H1 (cell line): ENCODE data around the gene PRKAR2B. TPM values are rescaled to one million over a fixed set of nuclear protein-coding genes. Genes with fewer than 3 reads are reported as not detected.
A peak's percentile ranks its signal among the peaks of the same experiment; 100 is the strongest.

Experiments
- CTCF ChIA-PET: fragments of 300-600 bp; sonication (Branson Sonifier 250); formaldehyde crosslinking; loops from one replicate; lab custom pipeline; 2021; ENCODE audit not compliant: partially characterized antibody; lab: Charles Lee
- POLR2A ChIA-PET: fragments of 300-600 bp; sonication (Branson Sonifier 250); formaldehyde crosslinking; loops from one replicate; lab custom pipeline; 2021; ENCODE audit warnings: inconsistent platforms; ENCODE audit not compliant: partially characterized antibody; lab: Charles Lee
- DNase-seq, 2 experiments: peaks; one replicate each; pipeline versions ENCODE4 v3.0.0 to v3.0.0-alpha.2; 2010 to 2022; ENCODE audit warnings: low spot score in 2 of 2, low read depth in 1 of 2, mixed read lengths in 1 of 2
- FAIRE-seq: peaks from 2 replicates; lab custom pipeline; 2011; peaks lifted over from hg19 to GRCh38; lab: Jason Lieb, UNC
- H2AFZ ChIP-seq: 2 replicates; pipeline ENCODE4 v1.8.1; 2012; ENCODE audit warnings: low read length, inconsistent platforms
- H2AK5ac ChIP-seq: 2 replicates; pipeline ENCODE4 v1.6.1; 2013; ENCODE audit warnings: low read depth, low read length
- H2BK120ac ChIP-seq: replicated peaks from 2 replicates; pipeline ENCODE3; 2013; ENCODE audit warnings: low read depth, low read length, inconsistent platforms
- H2BK12ac ChIP-seq: 2 replicates; pipeline ENCODE4 v1.6.1; 2013; ENCODE audit warnings: low read depth, low read length
- H2BK15ac ChIP-seq: 2 replicates; pipeline ENCODE4 v1.6.1; 2013; ENCODE audit warnings: low read length
- H2BK20ac ChIP-seq: 2 replicates; pipeline ENCODE4 v1.6.1; 2013; ENCODE audit warnings: low read length
- H2BK5ac ChIP-seq: 2 replicates; pipeline ENCODE4 v1.6.1; 2013; ENCODE audit warnings: low read depth, low read length
- H3K14ac ChIP-seq: 2 replicates; pipeline ENCODE4 v1.6.1; 2013; ENCODE audit warnings: inconsistent platforms; ENCODE audit not compliant: insufficient read length
- H3K18ac ChIP-seq: 2 replicates; pipeline ENCODE4 v1.6.1; 2013; ENCODE audit warnings: low read length; ENCODE audit errors: extremely low read depth
- H3K23ac ChIP-seq: 2 replicates; pipeline ENCODE4 v1.6.1; 2013; ENCODE audit warnings: inconsistent platforms; ENCODE audit not compliant: insufficient read length
- H3K23me2 ChIP-seq: 2 replicates; pipeline ENCODE4 v1.6.1; 2013; ENCODE audit warnings: low read depth, low read length
- H3K27ac ChIP-seq: 2 replicates; pipeline ENCODE4 v1.6.1; 2011; ENCODE audit warnings: low read depth, low read length, inconsistent platforms
- H3K27me3 ChIP-seq, 4 experiments: replicated peaks in 1 of 4; 1 replicate in 1 of 4; 2 replicates in 3 of 4; pipeline versions ENCODE4 v1.6.1 to v1.8.1; 2011 to 2013; ENCODE audit warnings: low read length in 3 of 4, mild to moderate bottlenecking in 3 of 4, inconsistent platforms in 2 of 4, mixed read lengths in 2 of 4, moderate library complexity in 1 of 4; ENCODE audit not compliant: control insufficient read depth in 3 of 4, insufficient read depth in 3 of 4; ENCODE audit errors: extremely low read depth in 1 of 4
- H3K36me3 ChIP-seq, 4 experiments: 2 replicates each; pipeline versions ENCODE4 v1.6.1 to v1.8.1; 2011 to 2013; ENCODE audit warnings: mild to moderate bottlenecking in 4 of 4, low read length in 3 of 4, moderate library complexity in 2 of 4, control low read depth in 1 of 4, inconsistent platforms in 1 of 4; ENCODE audit not compliant: insufficient read depth in 4 of 4, control insufficient read depth in 2 of 4
- H3K4ac ChIP-seq: replicated peaks from 2 replicates; pipeline ENCODE3; 2013; ENCODE audit warnings: low read length, low read depth, mixed read lengths, inconsistent platforms; ENCODE audit not compliant: insufficient read length
- H3K4me1 ChIP-seq, 4 experiments: replicated peaks in 1 of 4; 1 replicate in 1 of 4; 2 replicates in 3 of 4; pipeline versions ENCODE4 v1.6.1 to v1.8.1; 2011 to 2013; ENCODE audit warnings: low read length in 3 of 4, inconsistent platforms in 2 of 4, mixed read lengths in 1 of 4; ENCODE audit not compliant: insufficient read depth in 4 of 4, control insufficient read depth in 3 of 4
- H3K4me2 ChIP-seq, 2 experiments: 2 replicates each; pipeline versions ENCODE4 v1.6.1 to v1.8.1; 2011 to 2013; ENCODE audit warnings: low read depth in 2 of 2, low read length in 2 of 2, control low read depth in 1 of 2, inconsistent platforms in 1 of 2, mild to moderate bottlenecking in 1 of 2; ENCODE audit not compliant: insufficient read depth in 1 of 2
- H3K4me3 ChIP-seq, 4 experiments: fragments of 200-600, 300-600 bp in 1 of 4; sonication (generic), shearing (Covaris generic), sonication (Bioruptor Twin) in 1 of 4; 2 replicates each; pipeline versions ENCODE4 v1.5.1 to v1.8.1; 2011 to 2016; ENCODE audit warnings: low read length in 4 of 4, low read depth in 3 of 4, control low read depth in 2 of 4, inconsistent platforms in 2 of 4, mild to moderate bottlenecking in 2 of 4, mixed read lengths in 1 of 4, moderate library complexity in 1 of 4; ENCODE audit not compliant: insufficient read depth in 2 of 4; ENCODE audit errors: extremely low read depth in 1 of 4
- H3K56ac ChIP-seq: replicated peaks from 2 replicates; pipeline ENCODE3; 2013; ENCODE audit warnings: low read depth, mild to moderate bottlenecking, mixed read lengths, low read length, inconsistent platforms; ENCODE audit not compliant: insufficient read length
- H3K79me1 ChIP-seq: 2 replicates; pipeline ENCODE4 v1.6.1; 2013; ENCODE audit warnings: low read depth, low read length, control low read depth
- H3K79me2 ChIP-seq, 2 experiments: 2 replicates each; pipeline versions ENCODE4 v1.6.1 to v1.8.1; 2012 to 2013; ENCODE audit warnings: low read length in 2 of 2, mild to moderate bottlenecking in 2 of 2, inconsistent platforms in 1 of 2; ENCODE audit not compliant: insufficient read depth in 2 of 2, control insufficient read depth in 1 of 2
- H3K9ac ChIP-seq, 4 experiments: replicated peaks in 1 of 4; 1 replicate in 1 of 4; 2 replicates in 3 of 4; pipeline versions ENCODE4 v1.6.1 to v1.8.1; 2011 to 2013; ENCODE audit warnings: low read depth in 3 of 4, low read length in 3 of 4, control low read depth in 2 of 4, mild to moderate bottlenecking in 2 of 4, moderate library complexity in 2 of 4, inconsistent platforms in 1 of 4; ENCODE audit errors: extremely low read depth in 1 of 4
- H3K9me3 ChIP-seq, 2 experiments: 2 replicates each; pipeline versions ENCODE4 v1.6.1 to v1.8.1; 2012 to 2013; ENCODE audit warnings: mild to moderate bottlenecking in 2 of 2, moderate library complexity in 2 of 2, control low read depth in 1 of 2, inconsistent platforms in 1 of 2, low read depth in 1 of 2, low read length in 1 of 2, mixed read lengths in 1 of 2; ENCODE audit not compliant: insufficient read depth in 2 of 2
- H4K20me1 ChIP-seq, 2 experiments: replicated peaks in 1 of 2; 2 replicates each; pipeline versions ENCODE3 to v1.8.1; 2011 to 2013; ENCODE audit warnings: inconsistent platforms in 2 of 2, low read length in 2 of 2, mild to moderate bottlenecking in 1 of 2; ENCODE audit not compliant: insufficient read depth in 2 of 2, control insufficient read depth in 1 of 2
- H4K5ac ChIP-seq: 2 replicates; pipeline ENCODE4 v1.6.1; 2013; ENCODE audit warnings: low read length, low read depth, mixed read lengths, inconsistent platforms; ENCODE audit not compliant: insufficient read length
- H4K8ac ChIP-seq: 2 replicates; pipeline ENCODE4 v1.8.0; 2013; ENCODE audit warnings: mild to moderate bottlenecking, moderate library complexity, low read length, inconsistent platforms; ENCODE audit not compliant: insufficient read depth; ENCODE audit errors: extremely low read depth
- H4K91ac ChIP-seq: replicated peaks from 2 replicates; pipeline ENCODE3; 2013; ENCODE audit warnings: low read length, mixed read lengths, inconsistent platforms; ENCODE audit not compliant: insufficient read length
- E2F6 ChIP-seq: IDR thresholded peaks from 2 replicates; pipeline ENCODE4 v1.6.1; 2012; ENCODE audit warnings: inconsistent platforms
- SIX5 ChIP-seq: IDR thresholded peaks from 2 replicates; pipeline ENCODE4 v1.6.1; 2011; ENCODE audit warnings: mild to moderate bottlenecking, low read depth, low read length
- TBP ChIP-seq: IDR thresholded peaks from 2 replicates; pipeline ENCODE4 v1.6.1; 2011; ENCODE audit warnings: low read depth, low read length, improper control_type of control experiment
- TCF12 ChIP-seq: IDR thresholded peaks from 2 replicates; pipeline ENCODE4 v1.6.1; 2011; ENCODE audit warnings: low read depth, mild to moderate bottlenecking, low read length
- YY1 ChIP-seq: IDR thresholded peaks from 2 replicates; pipeline ENCODE4 v1.6.1; 2011; ENCODE audit warnings: low read depth, mild to moderate bottlenecking, low read length
- WGBS, 2 experiments: shearing (Covaris generic) in 1 of 2; methylation state at CpG; one replicate each; pipeline versions ENCODE4 v1.1.6 to v1.1.7; 2013 to 2015; ENCODE audit warnings: low lambda C conversion rate in 2 of 2, mixed read lengths in 2 of 2, inconsistent platforms in 1 of 2, low coverage in 1 of 2, missing lambda C conversion rate in 1 of 2; ENCODE audit not compliant: insufficient replicate concordance in 2 of 2, insufficient coverage in 1 of 2, insufficient read length in 1 of 2; ENCODE audit errors: extremely low coverage in 1 of 2, missing lambda C conversion rate in 1 of 2; 5-methylcytosine and 5-hydroxymethylcytosine counted together
- polyA plus RNA-seq, 7 experiments: library from polyadenylated mRNA; depleted of rRNA in 3 of 7; stranded (reverse) in 5 of 7; unstranded in 2 of 7; fragments of >200 nt in 5 of 7; fragments of 200-250 nt in 2 of 7; gene quantifications; 1 replicate in 5 of 7; 2 replicates in 1 of 7; 4 replicates in 1 of 7; pipeline versions ENCODE4 v1.2.1 to v1.2.3, GENCODE V29; 2011 to 2013; ENCODE audit warnings: missing spikeins in 2 of 7, mixed read lengths in 2 of 7
- total RNA-seq: library from RNA; stranded (reverse); fragmentation: NEBNext Ultra II Directional; extraction: Animal tissue kit (Norgen Biotek cat#: 25700); gene quantifications from 2 replicates; pipeline ENCODE4 v1.2.1, GENCODE V29; 2021
- TF ChIP-seq, protein P1 (sequence below): IDR thresholded peaks from 2 replicates; pipeline ENCODE4 v1.6.1; 2011; ENCODE audit warnings: low read length, improper control_type of control experiment

The PRKAR2B gene
- total and polyA plus RNA-seq, 2 of the 8 experiments (the other 6 are each of a cell fraction or from before 2014, with no cell fraction given), result 10.4 to 37.0 TPM

DNA sequence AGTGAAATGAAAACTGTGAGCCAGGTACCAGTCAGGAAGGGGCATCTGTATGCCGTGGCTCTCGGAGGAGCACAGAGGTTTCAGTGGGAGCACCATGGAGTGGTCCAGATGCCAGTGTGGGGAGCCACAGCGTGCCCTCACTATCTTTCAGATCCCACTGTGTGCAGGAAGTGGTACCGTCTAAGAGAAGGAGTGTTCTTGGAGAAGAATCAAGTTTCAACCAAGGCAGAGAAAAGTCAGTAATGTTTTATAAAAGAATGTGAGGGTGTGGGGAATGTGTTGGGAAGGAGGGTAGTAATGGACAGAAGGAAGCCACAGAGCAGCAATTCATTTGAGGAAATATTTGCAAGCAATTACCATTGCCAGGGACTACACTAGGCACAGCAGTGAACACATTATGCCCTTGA lies 35.6 kb downstream of the PRKAR2B start:
- Histone ChIP-seq H3K27ac (no peak overlapping the region), H4K91ac (no peak overlapping the region), H3K79me2 (no peaks in the 10 kb centered on the region), H3K23ac (no peak overlapping the region), H3K23me2 (no peaks in the 10 kb centered on the region), H3K4me3 (no peak overlapping the region), H3K4ac (no peak overlapping the region), H3K36me3 (no peaks in the 10 kb centered on the region; a peak in 1 of 8 replicates), H4K5ac (no peak overlapping the region), H3K18ac (no peak overlapping the region), H3K79me1 (no peaks in the 10 kb centered on the region; the same call in 1 of the 2 replicates), H2AK5ac (no peak overlapping the region), H2BK15ac (no peak overlapping the region), H3K9ac (no peak overlapping the region), H3K9me3 (no peaks in the 10 kb centered on the region), H3K14ac (no peak overlapping the region), H3K56ac (no peak overlapping the region), H4K8ac (peak overlapping the region; percentile 8; the same call in 1 of the 2 replicates), H2BK12ac (no peak overlapping the region), H2BK120ac (no peak overlapping the region), H2AFZ (no peak overlapping the region), H2BK20ac (no peak overlapping the region; the same call in 1 of the 2 replicates), H4K20me1 (no peaks in the 10 kb centered on the region), H3K27me3 (no peaks in the 10 kb centered on the region), H2BK5ac (no peak overlapping the region), H3K4me1 (peaks cover 0 to 2% (median 0%) of the 10 kb centered on the region in 4 experiments; a peak in 1 of 7 replicates), H3K4me2 (no peak overlapping the region)
- WGBS, 2 experiments, result 86% methylated on average over 4 of the region's 4 CpGs; no CpG with 5 or more reads in 1 of the 2 experiments
- no peak for DNase-seq
- ChIA-PET CTCF (interaction anchor here (1.2 to 1.8 kb wide), 2 partner anchors 11 to 31 kb away, joined by 3 to 7 read pairs; no protein-coding TSS in a partner anchor), POLR2A (no interaction called here)
- FAIRE-seq, result no peak
- TF ChIP-seq SIX5, result no peak
- TF ChIP-seq, protein P1, sequence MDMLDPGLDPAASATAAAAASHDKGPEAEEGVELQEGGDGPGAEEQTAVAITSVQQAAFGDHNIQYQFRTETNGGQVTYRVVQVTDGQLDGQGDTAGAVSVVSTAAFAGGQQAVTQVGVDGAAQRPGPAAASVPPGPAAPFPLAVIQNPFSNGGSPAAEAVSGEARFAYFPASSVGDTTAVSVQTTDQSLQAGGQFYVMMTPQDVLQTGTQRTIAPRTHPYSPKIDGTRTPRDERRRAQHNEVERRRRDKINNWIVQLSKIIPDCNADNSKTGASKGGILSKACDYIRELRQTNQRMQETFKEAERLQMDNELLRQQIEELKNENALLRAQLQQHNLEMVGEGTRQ, result no peak
- no peak for TF ChIP-seq E2F6
- no peak for TF ChIP-seq TCF12
- TF ChIP-seq YY1, result no peak
- no peak for TF ChIP-seq TBP
